Forelimb muscle (tissue), 1 donor: Measurements from ENCODE around the gene SLC12A3. TPM values are rescaled to one million over a fixed set of nuclear protein-coding genes. Genes with fewer than 3 reads are reported as not detected.
"Not testable (repeated sequence)": the region's sequence is repeated elsewhere in the genome, so short reads cannot be mapped to it uniquely, and the experiment has no call there.

Experiments
- DNase-seq: peaks from one replicate; pipeline ENCODE4 v3.0.0-alpha.2; 2013; ENCODE audit warnings: low read depth
- polyA plus RNA-seq: library from polyadenylated mRNA; unstranded; fragments of 120-200 nt; gene quantifications from one replicate; pipeline ENCODE4 v1.2.1, GENCODE V29; 2013; ENCODE audit not compliant: insufficient read length

Gene SLC12A3
- polyA plus RNA-seq, 1 donor = 0.11 TPM

GRCh38 chr16:56868766-56869165 is 3.8 kb downstream of the SLC12A3 start:
- DNase-seq = not testable (repeated sequence)

DNA sequence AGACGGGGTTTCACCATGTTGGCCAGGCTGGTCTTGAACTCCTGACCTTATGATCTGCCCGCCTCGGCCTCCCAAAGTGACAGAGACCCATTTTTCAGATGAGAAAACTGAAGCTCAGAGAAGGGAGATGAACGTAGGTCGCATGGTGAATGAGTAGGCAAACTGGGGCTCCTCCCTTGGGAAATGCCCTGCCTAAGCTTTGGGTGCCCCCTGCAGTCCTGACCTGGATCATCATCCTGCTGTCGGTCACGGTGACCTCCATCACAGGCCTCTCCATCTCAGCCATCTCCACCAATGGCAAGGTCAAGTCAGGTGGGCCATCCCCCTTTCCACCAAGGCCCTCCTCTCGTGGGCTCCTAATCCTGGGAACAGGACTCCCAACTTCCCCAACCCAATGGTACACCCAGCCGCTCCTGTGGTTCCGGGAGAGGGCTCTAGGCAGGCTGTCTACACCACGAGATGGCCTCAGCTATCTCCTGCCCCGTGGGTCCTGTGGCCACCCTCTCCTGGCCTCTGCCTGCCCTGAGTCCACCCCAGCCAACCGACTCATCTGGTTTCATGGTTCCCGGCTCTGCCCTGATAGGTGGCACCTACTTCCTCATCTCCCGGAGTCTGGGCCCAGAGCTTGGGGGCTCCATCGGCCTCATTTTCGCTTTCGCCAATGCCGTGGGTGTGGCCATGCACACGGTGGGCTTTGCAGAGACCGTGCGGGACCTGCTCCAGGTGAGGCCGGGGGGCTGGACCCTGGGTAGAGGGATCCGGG is 4.7 kb downstream of the SLC12A3 start:
- no peak for DNase-seq

DNA sequence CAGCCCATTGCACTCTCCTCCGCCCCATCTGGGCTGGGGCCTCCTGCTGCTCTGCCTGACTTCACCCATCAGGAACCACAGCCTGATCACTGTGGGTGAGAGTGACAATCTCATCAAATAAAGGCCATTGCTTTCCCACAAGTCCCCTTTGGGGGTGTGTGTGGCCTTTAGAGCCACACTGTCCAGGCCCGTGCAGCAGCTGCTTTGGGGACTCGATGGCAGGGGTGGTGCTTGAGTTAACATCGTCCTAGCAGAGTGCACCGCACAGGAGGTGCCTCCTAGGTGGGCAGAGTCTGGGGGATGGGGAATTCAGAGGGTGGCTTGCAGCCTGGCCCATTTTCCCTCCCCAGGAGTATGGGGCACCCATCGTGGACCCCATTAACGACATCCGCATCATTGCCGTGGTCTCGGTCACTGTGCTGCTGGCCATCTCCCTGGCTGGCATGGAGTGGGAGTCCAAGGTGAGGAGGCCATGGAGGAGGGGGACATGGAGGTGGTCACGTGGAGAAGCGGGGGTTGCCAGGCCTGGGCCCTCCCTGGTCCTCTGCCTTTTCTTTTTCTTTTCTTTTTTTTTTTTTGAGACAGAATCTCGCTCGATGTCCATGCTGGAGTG is 5.4 kb downstream of the SLC12A3 start:
- DNase-seq = no peak

- no peak for DNase-seq
Measured at GRCh38 chr16:56871172-56871593, 6.2 kb downstream of the SLC12A3 start.

DNA sequence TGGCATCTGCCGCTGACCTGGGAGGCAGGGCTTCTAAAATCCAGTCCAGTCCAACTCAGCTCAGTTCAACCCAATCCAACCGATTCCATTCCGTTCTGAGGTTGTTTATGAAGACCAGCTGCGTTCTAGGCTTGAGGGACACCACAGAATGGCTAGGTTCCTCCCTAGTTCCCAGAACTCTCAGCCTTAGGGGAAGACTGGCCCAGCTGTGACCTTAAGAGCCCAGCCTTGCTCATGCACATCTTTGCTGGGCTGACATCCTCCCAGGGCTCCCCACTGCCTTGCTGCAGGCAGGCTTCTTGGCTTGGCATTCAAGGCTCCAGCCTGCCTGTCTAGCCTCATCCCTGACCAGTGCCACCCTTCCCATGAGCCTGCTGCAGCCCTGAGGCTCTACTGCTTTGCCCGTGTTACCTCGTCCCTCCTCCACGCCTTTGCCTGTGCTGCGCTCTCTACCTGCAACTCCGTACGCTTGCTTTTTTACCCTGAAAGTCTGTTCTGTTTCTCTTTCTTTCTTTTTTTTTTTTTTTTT is 7.9 kb downstream of the SLC12A3 start:
- DNase-seq = no peak

GRCh38 chr16:56874800-56875199 is 9.8 kb downstream of the SLC12A3 start:
- DNase-seq = no peak

DNA sequence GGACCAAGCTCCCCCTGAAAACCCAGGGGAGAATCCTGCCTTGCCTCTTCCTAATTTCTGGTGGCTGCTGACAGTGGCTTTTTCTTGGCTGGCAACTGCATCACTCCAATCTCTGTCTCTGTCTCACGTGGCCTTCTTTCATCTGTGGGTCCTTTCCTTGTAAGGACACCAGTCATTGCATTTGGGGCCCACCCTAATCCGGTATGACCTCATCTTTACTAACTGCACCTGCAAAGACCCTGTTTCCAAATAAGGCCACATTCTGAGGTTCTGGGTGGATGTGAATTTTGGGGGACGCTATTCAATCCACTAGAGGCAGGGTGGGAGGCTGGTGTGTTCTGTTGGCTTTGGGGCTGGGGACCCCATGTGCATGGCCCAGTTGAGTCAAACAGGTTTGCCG is 11.0 kb downstream of the SLC12A3 start:
- DNase-seq = no peak

GRCh38 chr16:56877486-56878182 is 12.6 kb downstream of the SLC12A3 start:
- no peak for DNase-seq

- DNase-seq = no peak
Measured at GRCh38 chr16:56878282-56878854, 13.4 kb downstream of the SLC12A3 start.

GRCh38 chr16:56879276-56879675 is 14.3 kb downstream of the SLC12A3 start:
- DNase-seq = no peak

DNA sequence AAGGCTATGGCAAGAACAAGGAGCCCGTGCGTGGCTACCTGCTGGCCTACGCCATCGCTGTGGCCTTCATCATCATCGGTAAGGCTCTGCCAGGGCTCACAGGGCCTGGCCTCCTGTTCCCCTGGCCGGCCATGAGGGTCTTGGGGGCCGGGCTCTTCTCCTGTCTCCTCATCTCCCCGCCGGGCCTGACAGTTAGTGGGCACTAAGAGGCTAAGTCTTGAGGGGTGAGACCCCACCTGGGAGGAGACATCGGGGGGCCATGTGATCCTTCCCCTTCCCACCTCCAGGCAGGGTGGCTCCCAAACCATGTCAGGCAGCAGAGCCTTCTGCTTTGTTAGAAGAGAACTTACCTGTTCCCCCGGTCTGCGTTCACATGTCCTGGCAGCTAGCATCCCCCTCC is 15.2 kb downstream of the SLC12A3 start:
- DNase-seq = no peak

DNA sequence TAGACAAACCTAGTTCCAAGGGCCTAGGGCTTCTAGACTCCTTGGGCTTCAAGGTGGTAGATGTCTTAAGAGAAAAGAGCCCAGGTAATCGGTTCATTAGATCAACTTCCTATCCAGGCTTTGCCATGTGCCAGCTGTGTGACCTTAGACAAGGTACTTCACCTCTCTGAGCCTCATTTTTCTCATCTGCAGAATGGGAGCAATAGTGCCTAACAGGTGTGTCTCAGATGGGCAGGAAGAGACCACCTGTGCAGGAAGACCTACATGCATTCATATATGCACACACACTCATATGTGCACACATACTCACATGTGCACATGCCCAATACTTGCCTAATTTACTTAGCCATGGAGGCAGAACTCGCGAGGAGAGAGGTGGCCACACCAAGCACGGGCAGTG is 15.7 kb downstream of the SLC12A3 start:
- DNase-seq = no peak

GRCh38 chr16:56882077-56882800 is 17.2 kb downstream of the SLC12A3 start:
- DNase-seq = no peak

DNA sequence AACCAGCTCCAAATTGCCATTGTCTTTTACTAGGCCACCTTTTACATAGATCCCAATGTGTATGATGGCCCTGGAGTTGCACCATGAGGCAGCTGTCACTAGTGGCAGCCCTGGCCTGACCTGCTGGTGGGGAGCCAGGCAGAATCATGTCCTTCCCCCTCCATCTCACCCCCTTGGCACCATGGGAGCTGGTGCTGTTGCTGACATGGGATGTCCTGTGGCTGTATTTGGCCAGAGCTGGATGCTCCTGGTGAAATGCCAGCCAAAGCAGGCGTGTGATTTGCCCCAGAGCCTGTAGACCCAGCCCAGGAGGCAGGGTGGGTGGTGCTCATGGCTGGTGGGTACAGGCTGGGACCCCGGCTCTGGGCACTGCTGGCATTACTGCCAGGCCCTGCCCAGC is 18.6 kb downstream of the SLC12A3 start:
- DNase-seq = no peak

- no peak for DNase-seq
Measured at GRCh38 chr16:56884026-56884582, 19.1 kb downstream of the SLC12A3 start.

DNA sequence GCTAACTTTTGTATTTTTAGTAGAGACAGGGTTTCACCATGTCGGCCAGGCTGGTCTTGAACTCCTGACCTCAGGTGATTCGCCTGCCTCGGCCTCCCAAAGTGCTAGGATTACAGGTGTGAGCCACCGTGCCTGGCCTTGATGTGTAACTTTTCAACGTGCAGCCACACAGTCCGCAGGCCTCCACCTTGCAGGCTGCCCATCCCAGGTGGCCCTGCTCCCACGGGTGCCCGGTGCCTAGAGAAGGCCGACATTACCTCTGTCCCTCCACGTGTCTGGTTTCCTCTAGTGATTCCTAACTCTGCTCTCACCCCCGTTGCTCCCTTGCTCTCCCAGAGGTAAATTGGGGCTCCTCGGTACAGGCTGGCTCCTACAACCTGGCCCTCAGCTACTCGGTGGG is 19.9 kb downstream of the SLC12A3 start:
- not testable (repeated sequence) for DNase-seq

DNA sequence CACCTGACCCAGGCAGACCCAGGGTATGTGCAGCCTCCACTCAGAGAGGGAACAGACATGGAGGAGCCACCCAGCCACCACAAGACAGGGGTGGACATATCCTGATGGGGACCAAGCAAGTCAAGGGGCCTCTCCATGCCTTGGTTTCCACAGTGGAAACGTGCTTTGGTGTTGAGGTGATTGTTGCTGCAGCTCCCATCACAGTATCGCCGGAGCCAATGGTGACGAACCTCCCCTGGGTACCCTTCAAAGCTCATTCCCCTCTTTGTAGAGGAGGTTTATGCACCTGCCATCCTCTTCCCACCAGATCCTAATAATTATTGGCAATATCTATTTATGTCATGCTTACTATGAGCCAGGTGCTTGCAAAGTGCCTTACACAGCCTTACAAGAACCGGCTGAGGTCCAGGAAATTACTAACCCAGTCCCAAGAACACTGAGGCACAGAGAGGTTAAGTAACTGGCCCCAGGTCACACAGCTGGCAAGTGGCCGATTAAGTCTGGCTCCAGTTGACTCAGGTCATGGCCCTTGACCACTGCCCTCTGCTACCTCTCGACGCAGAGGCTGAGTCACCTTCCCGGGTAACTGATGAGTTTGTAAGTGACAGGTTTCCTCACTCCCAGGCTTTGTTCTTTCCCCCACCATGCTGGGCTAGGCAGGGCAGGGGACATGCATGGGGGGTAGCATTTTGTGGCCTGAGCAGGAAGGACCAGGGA is 20.6 kb downstream of the SLC12A3 start:
- DNase-seq = no peak

DNA sequence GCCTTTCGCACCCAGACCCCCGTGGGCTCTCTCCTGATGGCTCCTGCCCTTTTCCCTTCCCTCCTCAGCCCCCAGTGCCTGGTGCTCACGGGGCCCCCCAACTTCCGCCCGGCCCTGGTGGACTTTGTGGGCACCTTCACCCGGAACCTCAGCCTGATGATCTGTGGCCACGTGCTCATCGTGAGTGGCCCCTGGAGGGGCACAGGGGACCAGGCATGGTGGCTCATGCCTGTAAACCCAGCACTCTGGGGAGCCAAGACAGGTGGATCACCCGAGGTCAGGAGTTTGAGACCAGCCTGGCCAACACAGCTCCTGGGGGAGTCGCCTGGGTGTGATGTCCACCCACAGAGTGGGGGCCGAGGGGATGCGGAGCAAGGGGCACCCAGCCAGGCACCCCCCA is 21.3 kb downstream of the SLC12A3 start:
- no peak for DNase-seq

DNA sequence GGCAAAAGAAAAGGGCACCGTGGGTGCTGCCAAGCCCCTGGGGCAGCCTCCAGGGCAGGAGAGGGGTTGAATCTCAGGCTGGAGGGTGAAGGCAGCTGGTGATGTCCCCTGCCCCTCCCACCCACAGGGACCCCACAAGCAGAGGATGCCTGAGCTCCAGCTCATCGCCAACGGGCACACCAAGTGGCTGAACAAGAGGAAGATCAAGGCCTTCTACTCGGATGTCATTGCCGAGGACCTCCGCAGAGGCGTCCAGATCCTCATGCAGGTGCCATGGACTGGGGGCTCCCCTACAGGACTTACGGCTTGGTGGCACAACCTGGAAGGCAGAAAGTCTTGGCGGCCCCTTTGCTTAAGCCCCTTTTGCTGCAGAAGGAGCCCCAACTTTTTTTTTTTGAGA is 21.8 kb downstream of the SLC12A3 start:
- no peak for DNase-seq

- DNase-seq = no peak
Measured at GRCh38 chr16:56888806-56889205, 23.8 kb downstream of the SLC12A3 start.

- no peak for DNase-seq
Measured at GRCh38 chr16:56889206-56889605, 24.2 kb downstream of the SLC12A3 start.
